IMR-90 (cell line): ENCODE measurements around the gene RLN3.

Experiments used
- BHLHE40 ChIP-seq: fragments of 150-350 bp; IDR thresholded peaks from 2 replicates; pipeline ENCODE4 v1.6.1; 2016; ENCODE audit warnings: mild to moderate bottlenecking, low read depth, low read length
- FOS ChIP-seq: fragments of 150-350 bp; IDR thresholded peaks from 2 replicates; pipeline ENCODE4 v1.6.1; 2016; ENCODE audit warnings: low read depth, low read length
- MAFK ChIP-seq: IDR thresholded peaks from 2 replicates; pipeline ENCODE4 v1.6.1; 2012; ENCODE audit warnings: low read depth, low read length, improper control_type of control experiment
- NFE2L2 ChIP-seq: fragments of 150-350 bp; IDR thresholded peaks from 2 replicates; pipeline ENCODE4 v1.6.1; 2016; ENCODE audit warnings: low read depth, mild to moderate bottlenecking, low read length
- POLR2A ChIP-seq: IDR thresholded peaks from 2 replicates; pipeline ENCODE4 v1.6.1; 2012; ENCODE audit warnings: mild to moderate bottlenecking, low read depth, low read length
- RAD21 ChIP-seq: IDR thresholded peaks from 2 replicates; pipeline ENCODE4 v1.6.1; 2012; ENCODE audit warnings: low read length, improper control_type of control experiment
- RCOR1 ChIP-seq: IDR thresholded peaks from 2 replicates; pipeline ENCODE4 v1.6.1; 2012; ENCODE audit warnings: mild to moderate bottlenecking, low read length, improper control_type of control experiment; ENCODE audit not compliant: insufficient replicate concordance
- RFX5 ChIP-seq: IDR thresholded peaks from 2 replicates; pipeline ENCODE4 v1.8.0; 2012; ENCODE audit warnings: low read depth, mild to moderate bottlenecking, low read length, moderate library complexity
- SMC3 ChIP-seq: fragments of 150-350 bp; IDR thresholded peaks from 2 replicates; pipeline ENCODE4 v1.6.1; 2016; ENCODE audit warnings: low read depth, mild to moderate bottlenecking, antibody characterized with exemption, low read length, moderate library complexity
- TF ChIP-seq, protein P1 (sequence below): conservative IDR thresholded peaks from 2 replicates; pipeline ENCODE4 v1.5.1; 2012; ENCODE audit warnings: mild to moderate bottlenecking, low read depth, low read length, improper control_type of control experiment

DNA sequence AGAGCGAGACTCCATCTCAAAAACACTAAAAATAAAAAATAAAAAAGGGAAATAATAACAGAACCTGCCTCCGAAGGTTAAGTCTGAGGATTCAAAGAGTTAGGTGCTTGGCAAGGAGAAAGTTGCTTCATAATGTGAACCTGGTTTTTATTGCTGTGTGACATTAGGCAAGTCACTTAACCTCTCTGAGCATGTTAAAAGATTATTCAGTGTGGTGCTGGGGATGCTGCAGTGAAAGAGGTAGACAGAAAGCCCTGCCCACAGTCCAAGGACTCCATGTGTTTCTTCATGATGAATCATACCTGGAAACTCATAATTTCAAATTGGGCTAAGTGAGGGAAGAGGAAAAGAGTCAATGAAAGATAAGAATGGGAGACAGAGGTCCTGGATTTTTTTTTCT lies 6.0 kb downstream of the RLN3 start:
- TF ChIP-seq, protein P1, sequence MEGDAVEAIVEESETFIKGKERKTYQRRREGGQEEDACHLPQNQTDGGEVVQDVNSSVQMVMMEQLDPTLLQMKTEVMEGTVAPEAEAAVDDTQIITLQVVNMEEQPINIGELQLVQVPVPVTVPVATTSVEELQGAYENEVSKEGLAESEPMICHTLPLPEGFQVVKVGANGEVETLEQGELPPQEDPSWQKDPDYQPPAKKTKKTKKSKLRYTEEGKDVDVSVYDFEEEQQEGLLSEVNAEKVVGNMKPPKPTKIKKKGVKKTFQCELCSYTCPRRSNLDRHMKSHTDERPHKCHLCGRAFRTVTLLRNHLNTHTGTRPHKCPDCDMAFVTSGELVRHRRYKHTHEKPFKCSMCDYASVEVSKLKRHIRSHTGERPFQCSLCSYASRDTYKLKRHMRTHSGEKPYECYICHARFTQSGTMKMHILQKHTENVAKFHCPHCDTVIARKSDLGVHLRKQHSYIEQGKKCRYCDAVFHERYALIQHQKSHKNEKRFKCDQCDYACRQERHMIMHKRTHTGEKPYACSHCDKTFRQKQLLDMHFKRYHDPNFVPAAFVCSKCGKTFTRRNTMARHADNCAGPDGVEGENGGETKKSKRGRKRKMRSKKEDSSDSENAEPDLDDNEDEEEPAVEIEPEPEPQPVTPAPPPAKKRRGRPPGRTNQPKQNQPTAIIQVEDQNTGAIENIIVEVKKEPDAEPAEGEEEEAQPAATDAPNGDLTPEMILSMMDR, result no peak
- no peak for TF ChIP-seq RFX5
- no peak for TF ChIP-seq MAFK
- no peak for TF ChIP-seq POLR2A
- no peak for TF ChIP-seq NFE2L2
- TF ChIP-seq SMC3, result no peak
- TF ChIP-seq FOS, result no peak
- no peak for TF ChIP-seq BHLHE40
- TF ChIP-seq RAD21, result no peak
- no peak for TF ChIP-seq RCOR1
